WTC11 (cell line): ENCODE measurements around the gene HOXA2. TPM values are rescaled to one million over a fixed set of nuclear protein-coding genes. Genes with fewer than 3 reads are reported as not detected.
A peak's percentile ranks its signal among the peaks of the same experiment; 100 is the strongest.

Experiments used
- ATF1 ChIP-seq: sonication (generic); formaldehyde crosslinking; IDR thresholded peaks from 2 replicates; pipeline ENCODE4 v1.8.1; 2023; ENCODE audit warnings: mild to moderate bottlenecking, moderate library complexity, missing genetic modification reagents
- ETV6 ChIP-seq: sonication (generic); formaldehyde crosslinking; IDR thresholded peaks from 2 replicates; pipeline ENCODE4 v1.8.1; 2022; ENCODE audit warnings: mild to moderate bottlenecking, missing genetic modification reagents
- FOXK1 ChIP-seq: sonication (generic); formaldehyde crosslinking; IDR thresholded peaks from 2 replicates; pipeline ENCODE4 v1.8.0; 2022; ENCODE audit warnings: mild to moderate bottlenecking, moderate library complexity, missing genetic modification reagents
- GABPB1 ChIP-seq: sonication (generic); formaldehyde crosslinking; IDR thresholded peaks from 2 replicates; pipeline ENCODE4 v1.8.1; 2023; ENCODE audit warnings: mild to moderate bottlenecking, missing genetic modification reagents
- HMGA2 ChIP-seq: fragments of 250-450 bp; sonication (Bioruptor Pico); IDR thresholded peaks from 2 replicates; pipeline ENCODE4 v1.4.0; 2021; ENCODE audit warnings: mild to moderate bottlenecking, moderate library complexity
- KAT7 ChIP-seq: sonication (generic); formaldehyde crosslinking; IDR thresholded peaks from 2 replicates; pipeline ENCODE4 v1.8.1; 2023; ENCODE audit warnings: missing genetic modification reagents, mild to moderate bottlenecking, borderline replicate concordance
- NFE2L1 ChIP-seq: sonication (generic); formaldehyde crosslinking; IDR thresholded peaks from 2 replicates; pipeline ENCODE4 v1.8.1; 2023; ENCODE audit warnings: missing genetic modification reagents
- NR2C2 ChIP-seq: sonication (generic); formaldehyde crosslinking; IDR thresholded peaks from 2 replicates; pipeline ENCODE4 v1.8.0; 2022; ENCODE audit warnings: mild to moderate bottlenecking, missing genetic modification reagents
- TEAD1 ChIP-seq: sonication (generic); formaldehyde crosslinking; IDR thresholded peaks from 2 replicates; pipeline ENCODE4 v1.8.0; 2022; ENCODE audit warnings: mild to moderate bottlenecking, missing genetic modification reagents
- ZBTB21 ChIP-seq: sonication (generic); formaldehyde crosslinking; IDR thresholded peaks from 2 replicates; pipeline ENCODE4 v1.8.1; 2023; ENCODE audit warnings: mild to moderate bottlenecking, missing genetic modification reagents, borderline replicate concordance
- ZNF317 ChIP-seq: sonication (generic); formaldehyde crosslinking; IDR thresholded peaks from 2 replicates; pipeline ENCODE4 v1.8.1; 2023; ENCODE audit warnings: low read depth, mild to moderate bottlenecking, moderate library complexity, missing genetic modification reagents, borderline replicate concordance
- ZNF423 ChIP-seq: fragments of 250-450 bp; sonication (Bioruptor Pico); IDR thresholded peaks from 2 replicates; pipeline ENCODE4 v2.1.2; 2022; ENCODE audit warnings: mild to moderate bottlenecking, moderate library complexity
- total RNA-seq: library from RNA; stranded (reverse); gene quantifications from 3 replicates; pipeline ENCODE4 v1.2.3, GENCODE V29; 2021
- TF ChIP-seq, protein P1 (sequence below): sonication (generic); formaldehyde crosslinking; IDR thresholded peaks from 2 replicates; pipeline ENCODE4 v1.8.1; 2023; ENCODE audit warnings: mild to moderate bottlenecking, moderate library complexity, missing genetic modification reagents
- TF ChIP-seq, protein P2 (sequence below): fragments of 250-450 bp; sonication (Bioruptor Pico); IDR thresholded peaks from 2 replicates; pipeline ENCODE4 v1.9.0; 2021; ENCODE audit warnings: mild to moderate bottlenecking
- TF ChIP-seq, protein P3 (sequence below): sonication (generic); formaldehyde crosslinking; IDR thresholded peaks from 2 replicates; pipeline ENCODE4 v1.8.1; 2022; ENCODE audit warnings: missing genetic modification reagents, borderline replicate concordance
- TF ChIP-seq, protein P4 (sequence below): sonication (generic); formaldehyde crosslinking; IDR thresholded peaks from 2 replicates; pipeline ENCODE4 v1.8.1; 2022; ENCODE audit warnings: low read depth, mild to moderate bottlenecking, moderate library complexity, missing genetic modification reagents, borderline replicate concordance
- TF ChIP-seq, protein P5 (sequence below): sonication (generic); formaldehyde crosslinking; IDR thresholded peaks from 2 replicates; pipeline ENCODE4 v1.8.1; 2023; ENCODE audit warnings: mild to moderate bottlenecking, missing genetic modification reagents, borderline replicate concordance
- TF ChIP-seq, protein P6 (sequence below): sonication (generic); formaldehyde crosslinking; conservative IDR thresholded peaks from 2 replicates; pipeline ENCODE4 v1.8.1; 2023; ENCODE audit warnings: mild to moderate bottlenecking, low read depth, missing genetic modification reagents, moderate library complexity
- TF ChIP-seq, protein P7 (sequence below): sonication (generic); formaldehyde crosslinking; IDR thresholded peaks from 2 replicates; pipeline ENCODE4 v1.8.1; 2023; ENCODE audit warnings: mild to moderate bottlenecking, missing genetic modification reagents, moderate library complexity
- TF ChIP-seq, protein P8 (sequence below): sonication (generic); formaldehyde crosslinking; IDR thresholded peaks from 2 replicates; pipeline ENCODE4 v1.8.1; 2023; ENCODE audit warnings: mild to moderate bottlenecking, missing genetic modification reagents, moderate library complexity
- TF ChIP-seq, protein P9 (sequence below): sonication (generic); formaldehyde crosslinking; IDR thresholded peaks from 2 replicates; pipeline ENCODE4 v1.8.0; 2023; ENCODE audit warnings: missing genetic modification reagents
- TF ChIP-seq, protein P10 (sequence below): sonication (generic); formaldehyde crosslinking; IDR thresholded peaks from 2 replicates; pipeline ENCODE4 v1.8.0; 2022; ENCODE audit warnings: mild to moderate bottlenecking, missing genetic modification reagents

Gene HOXA2
- total RNA-seq, 1 experiment from 2014 or later, result not detected

DNA sequence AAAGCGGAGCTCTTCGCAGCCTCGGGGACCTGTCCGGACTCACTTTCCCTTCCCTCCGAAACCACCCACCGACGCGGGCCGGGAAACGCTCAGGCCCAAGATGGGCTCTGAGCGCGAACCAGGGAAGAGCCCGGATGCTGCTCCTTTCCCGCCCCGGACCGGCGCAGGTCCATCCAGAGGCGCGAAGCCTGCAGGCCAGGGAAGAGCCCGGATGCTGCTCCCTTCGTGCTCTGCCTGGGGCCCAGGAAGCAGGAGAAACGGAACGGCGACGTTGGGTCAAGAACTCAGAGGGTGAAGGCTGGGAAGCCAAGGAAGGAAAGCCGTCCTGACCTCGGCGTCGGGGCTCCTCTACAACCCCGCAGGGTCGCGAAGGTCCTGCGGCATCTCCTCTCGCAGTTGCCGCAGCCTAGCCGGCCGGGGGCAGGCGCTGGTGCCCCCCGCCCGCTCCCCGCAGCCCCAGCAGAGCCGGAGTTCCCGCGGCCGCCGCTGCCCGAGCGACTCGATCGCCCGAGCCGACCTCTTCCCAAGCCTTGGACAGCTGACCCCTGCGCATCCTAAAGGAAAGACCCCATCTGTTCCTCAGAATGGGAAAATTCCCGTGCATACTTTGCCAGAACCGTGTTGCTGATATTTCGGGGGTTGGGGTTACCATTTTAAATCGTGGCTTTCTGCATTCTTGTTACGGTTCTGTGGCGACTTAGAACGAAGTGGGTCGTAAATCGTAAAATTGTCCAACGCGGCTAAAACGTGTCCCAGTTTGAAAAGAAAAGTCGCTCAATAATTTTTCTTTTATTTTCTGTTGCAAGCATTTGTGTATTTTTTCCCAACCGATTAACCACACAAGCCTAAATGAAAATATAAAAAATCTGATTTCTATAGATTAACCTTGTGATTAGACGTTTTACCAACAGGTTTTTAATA is 14.2 kb downstream of the HOXA2 start (continued):
- TF ChIP-seq KAT7 (CRISPR knock-in tag), result no peak
- TF ChIP-seq, protein P1, sequence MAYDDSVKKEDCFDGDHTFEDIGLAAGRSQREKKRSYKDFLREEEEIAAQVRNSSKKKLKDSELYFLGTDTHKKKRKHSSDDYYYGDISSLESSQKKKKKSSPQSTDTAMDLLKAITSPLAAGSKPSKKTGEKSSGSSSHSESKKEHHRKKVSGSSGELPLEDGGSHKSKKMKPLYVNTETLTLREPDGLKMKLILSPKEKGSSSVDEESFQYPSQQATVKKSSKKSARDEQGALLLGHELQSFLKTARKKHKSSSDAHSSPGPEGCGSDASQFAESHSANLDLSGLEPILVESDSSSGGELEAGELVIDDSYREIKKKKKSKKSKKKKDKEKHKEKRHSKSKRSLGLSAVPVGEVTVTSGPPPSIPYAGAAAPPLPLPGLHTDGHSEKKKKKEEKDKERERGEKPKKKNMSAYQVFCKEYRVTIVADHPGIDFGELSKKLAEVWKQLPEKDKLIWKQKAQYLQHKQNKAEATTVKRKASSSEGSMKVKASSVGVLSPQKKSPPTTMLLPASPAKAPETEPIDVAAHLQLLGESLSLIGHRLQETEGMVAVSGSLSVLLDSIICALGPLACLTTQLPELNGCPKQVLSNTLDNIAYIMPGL (CRISPR knock-in tag), result peak; percentile 25; the same call in 1 of the 2 replicates
- TF ChIP-seq, protein P2, sequence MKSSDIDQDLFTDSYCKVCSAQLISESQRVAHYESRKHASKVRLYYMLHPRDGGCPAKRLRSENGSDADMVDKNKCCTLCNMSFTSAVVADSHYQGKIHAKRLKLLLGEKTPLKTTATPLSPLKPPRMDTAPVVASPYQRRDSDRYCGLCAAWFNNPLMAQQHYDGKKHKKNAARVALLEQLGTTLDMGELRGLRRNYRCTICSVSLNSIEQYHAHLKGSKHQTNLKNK (CRISPR knock-in tag), result no peak
- TF ChIP-seq ETV6 (CRISPR knock-in tag), result 0 out of 2 replicates have a peak, but pooled peaks have one; percentile 27
- TF ChIP-seq, protein P3, sequence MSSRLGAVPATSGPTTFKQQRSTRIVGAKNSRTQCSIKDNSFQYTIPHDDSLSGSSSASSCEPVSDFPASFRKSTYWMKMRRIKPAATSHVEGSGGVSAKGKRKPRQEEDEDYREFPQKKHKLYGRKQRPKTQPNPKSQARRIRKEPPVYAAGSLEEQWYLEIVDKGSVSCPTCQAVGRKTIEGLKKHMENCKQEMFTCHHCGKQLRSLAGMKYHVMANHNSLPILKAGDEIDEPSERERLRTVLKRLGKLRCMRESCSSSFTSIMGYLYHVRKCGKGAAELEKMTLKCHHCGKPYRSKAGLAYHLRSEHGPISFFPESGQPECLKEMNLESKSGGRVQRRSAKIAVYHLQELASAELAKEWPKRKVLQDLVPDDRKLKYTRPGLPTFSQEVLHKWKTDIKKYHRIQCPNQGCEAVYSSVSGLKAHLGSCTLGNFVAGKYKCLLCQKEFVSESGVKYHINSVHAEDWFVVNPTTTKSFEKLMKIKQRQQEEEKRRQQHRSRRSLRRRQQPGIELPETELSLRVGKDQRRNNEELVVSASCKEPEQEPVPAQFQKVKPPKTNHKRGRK, result no peak
- TF ChIP-seq NR2C2, result peak; percentile 62; the same call in 1 of the 2 replicates
- TF ChIP-seq, protein P4, sequence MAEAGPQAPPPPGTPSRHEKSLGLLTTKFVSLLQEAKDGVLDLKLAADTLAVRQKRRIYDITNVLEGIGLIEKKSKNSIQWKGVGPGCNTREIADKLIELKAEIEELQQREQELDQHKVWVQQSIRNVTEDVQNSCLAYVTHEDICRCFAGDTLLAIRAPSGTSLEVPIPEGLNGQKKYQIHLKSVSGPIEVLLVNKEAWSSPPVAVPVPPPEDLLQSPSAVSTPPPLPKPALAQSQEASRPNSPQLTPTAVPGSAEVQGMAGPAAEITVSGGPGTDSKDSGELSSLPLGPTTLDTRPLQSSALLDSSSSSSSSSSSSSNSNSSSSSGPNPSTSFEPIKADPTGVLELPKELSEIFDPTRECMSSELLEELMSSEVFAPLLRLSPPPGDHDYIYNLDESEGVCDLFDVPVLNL (CRISPR knock-in tag), result peak; percentile 92; the same call in 1 of the 2 replicates
- peak; percentile 69 for TF ChIP-seq FOXK1 (CRISPR knock-in tag)
- 0 out of 2 replicates have a peak, but pooled peaks have one; percentile 58 for TF ChIP-seq ATF1 (CRISPR knock-in tag)
- TF ChIP-seq HMGA2 (CRISPR knock-in tag), result no peak
- TF ChIP-seq, protein P5, sequence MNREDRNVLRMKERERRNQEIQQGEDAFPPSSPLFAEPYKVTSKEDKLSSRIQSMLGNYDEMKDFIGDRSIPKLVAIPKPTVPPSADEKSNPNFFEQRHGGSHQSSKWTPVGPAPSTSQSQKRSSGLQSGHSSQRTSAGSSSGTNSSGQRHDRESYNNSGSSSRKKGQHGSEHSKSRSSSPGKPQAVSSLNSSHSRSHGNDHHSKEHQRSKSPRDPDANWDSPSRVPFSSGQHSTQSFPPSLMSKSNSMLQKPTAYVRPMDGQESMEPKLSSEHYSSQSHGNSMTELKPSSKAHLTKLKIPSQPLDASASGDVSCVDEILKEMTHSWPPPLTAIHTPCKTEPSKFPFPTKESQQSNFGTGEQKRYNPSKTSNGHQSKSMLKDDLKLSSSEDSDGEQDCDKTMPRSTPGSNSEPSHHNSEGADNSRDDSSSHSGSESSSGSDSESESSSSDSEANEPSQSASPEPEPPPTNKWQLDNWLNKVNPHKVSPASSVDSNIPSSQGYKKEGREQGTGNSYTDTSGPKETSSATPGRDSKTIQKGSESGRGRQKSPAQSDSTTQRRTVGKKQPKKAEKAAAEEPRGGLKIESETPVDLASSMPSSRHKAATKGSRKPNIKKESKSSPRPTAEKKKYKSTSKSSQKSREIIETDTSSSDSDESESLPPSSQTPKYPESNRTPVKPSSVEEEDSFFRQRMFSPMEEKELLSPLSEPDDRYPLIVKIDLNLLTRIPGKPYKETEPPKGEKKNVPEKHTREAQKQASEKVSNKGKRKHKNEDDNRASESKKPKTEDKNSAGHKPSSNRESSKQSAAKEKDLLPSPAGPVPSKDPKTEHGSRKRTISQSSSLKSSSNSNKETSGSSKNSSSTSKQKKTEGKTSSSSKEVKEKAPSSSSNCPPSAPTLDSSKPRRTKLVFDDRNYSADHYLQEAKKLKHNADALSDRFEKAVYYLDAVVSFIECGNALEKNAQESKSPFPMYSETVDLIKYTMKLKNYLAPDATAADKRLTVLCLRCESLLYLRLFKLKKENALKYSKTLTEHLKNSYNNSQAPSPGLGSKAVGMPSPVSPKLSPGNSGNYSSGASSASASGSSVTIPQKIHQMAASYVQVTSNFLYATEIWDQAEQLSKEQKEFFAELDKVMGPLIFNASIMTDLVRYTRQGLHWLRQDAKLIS (CRISPR knock-in tag), result peak; percentile 93; the same call in 1 of the 2 replicates
- TF ChIP-seq, protein P6, sequence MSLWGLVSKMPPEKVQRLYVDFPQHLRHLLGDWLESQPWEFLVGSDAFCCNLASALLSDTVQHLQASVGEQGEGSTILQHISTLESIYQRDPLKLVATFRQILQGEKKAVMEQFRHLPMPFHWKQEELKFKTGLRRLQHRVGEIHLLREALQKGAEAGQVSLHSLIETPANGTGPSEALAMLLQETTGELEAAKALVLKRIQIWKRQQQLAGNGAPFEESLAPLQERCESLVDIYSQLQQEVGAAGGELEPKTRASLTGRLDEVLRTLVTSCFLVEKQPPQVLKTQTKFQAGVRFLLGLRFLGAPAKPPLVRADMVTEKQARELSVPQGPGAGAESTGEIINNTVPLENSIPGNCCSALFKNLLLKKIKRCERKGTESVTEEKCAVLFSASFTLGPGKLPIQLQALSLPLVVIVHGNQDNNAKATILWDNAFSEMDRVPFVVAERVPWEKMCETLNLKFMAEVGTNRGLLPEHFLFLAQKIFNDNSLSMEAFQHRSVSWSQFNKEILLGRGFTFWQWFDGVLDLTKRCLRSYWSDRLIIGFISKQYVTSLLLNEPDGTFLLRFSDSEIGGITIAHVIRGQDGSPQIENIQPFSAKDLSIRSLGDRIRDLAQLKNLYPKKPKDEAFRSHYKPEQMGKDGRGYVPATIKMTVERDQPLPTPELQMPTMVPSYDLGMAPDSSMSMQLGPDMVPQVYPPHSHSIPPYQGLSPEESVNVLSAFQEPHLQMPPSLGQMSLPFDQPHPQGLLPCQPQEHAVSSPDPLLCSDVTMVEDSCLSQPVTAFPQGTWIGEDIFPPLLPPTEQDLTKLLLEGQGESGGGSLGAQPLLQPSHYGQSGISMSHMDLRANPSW (CRISPR knock-in tag), result no peak
- peak; percentile 54; the same call in 1 of the 2 replicates for TF ChIP-seq ZNF317 (CRISPR knock-in tag)
- TF ChIP-seq TEAD1 (CRISPR knock-in tag), result peak; percentile 42; the same call in 1 of the 2 replicates
- TF ChIP-seq ZNF423, result no peak
- peak; percentile 89 for TF ChIP-seq ZBTB21 (CRISPR knock-in tag)
- TF ChIP-seq, protein P7, sequence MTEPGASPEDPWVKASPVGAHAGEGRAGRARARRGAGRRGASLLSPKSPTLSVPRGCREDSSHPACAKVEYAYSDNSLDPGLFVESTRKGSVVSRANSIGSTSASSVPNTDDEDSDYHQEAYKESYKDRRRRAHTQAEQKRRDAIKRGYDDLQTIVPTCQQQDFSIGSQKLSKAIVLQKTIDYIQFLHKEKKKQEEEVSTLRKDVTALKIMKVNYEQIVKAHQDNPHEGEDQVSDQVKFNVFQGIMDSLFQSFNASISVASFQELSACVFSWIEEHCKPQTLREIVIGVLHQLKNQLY, result no peak
- TF ChIP-seq, protein P8, sequence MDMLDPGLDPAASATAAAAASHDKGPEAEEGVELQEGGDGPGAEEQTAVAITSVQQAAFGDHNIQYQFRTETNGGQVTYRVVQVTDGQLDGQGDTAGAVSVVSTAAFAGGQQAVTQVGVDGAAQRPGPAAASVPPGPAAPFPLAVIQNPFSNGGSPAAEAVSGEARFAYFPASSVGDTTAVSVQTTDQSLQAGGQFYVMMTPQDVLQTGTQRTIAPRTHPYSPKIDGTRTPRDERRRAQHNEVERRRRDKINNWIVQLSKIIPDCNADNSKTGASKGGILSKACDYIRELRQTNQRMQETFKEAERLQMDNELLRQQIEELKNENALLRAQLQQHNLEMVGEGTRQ (CRISPR knock-in tag), result no peak; the same call in 1 of the 2 replicates
- TF ChIP-seq, protein P9, sequence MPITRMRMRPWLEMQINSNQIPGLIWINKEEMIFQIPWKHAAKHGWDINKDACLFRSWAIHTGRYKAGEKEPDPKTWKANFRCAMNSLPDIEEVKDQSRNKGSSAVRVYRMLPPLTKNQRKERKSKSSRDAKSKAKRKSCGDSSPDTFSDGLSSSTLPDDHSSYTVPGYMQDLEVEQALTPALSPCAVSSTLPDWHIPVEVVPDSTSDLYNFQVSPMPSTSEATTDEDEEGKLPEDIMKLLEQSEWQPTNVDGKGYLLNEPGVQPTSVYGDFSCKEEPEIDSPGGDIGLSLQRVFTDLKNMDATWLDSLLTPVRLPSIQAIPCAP, result no peak; the same call in 1 of the 2 replicates
- TF ChIP-seq NFE2L1 (CRISPR knock-in tag), result peak; percentile 91; the same call in 1 of the 2 replicates
- TF ChIP-seq GABPB1 (CRISPR knock-in tag), result no peak
- TF ChIP-seq, protein P10, sequence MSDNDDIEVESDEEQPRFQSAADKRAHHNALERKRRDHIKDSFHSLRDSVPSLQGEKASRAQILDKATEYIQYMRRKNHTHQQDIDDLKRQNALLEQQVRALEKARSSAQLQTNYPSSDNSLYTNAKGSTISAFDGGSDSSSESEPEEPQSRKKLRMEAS (CRISPR knock-in tag), result peak; percentile 99
